DLD1 (cell line): ENCODE measurements around the gene RSPH1.
"Not testable (repeated sequence)": the region's sequence is repeated elsewhere in the genome, so short reads cannot be mapped to it uniquely, and the experiment has no call there.

ENCODE experiments used
- in situ Hi-C: cut with HindIII; loops from 2 replicates; pipeline ENCODE4 v1.10.0; 2017; ENCODE audit warnings: low sequenced_read_pairs

Gene RSPH1

DNA sequence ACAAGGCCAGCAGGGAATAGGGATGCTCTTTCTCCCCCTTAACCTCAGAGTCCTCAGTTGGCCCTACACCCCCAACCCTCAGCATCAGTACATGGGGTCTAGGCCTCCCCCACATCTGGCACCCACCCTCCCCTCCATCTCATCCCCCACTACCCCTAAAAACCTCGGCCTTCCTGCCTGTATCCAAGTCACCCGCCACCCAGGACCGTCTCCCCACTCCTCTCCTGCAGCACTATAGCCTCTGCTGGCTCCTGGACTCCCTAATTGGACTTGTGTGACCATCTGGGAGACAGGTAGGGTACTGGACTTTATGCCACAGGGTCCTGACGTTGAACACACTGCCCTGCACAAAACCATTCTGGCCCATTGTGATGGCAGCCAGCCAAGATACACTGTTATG is 6.0 kb downstream of the RSPH1 start:
- in situ Hi-C loops: no loop called here

GRCh38 chr21:42489006-42489563 is 6.9 kb downstream of the RSPH1 start:
- in situ Hi-C loops: no loop called here

DNA sequence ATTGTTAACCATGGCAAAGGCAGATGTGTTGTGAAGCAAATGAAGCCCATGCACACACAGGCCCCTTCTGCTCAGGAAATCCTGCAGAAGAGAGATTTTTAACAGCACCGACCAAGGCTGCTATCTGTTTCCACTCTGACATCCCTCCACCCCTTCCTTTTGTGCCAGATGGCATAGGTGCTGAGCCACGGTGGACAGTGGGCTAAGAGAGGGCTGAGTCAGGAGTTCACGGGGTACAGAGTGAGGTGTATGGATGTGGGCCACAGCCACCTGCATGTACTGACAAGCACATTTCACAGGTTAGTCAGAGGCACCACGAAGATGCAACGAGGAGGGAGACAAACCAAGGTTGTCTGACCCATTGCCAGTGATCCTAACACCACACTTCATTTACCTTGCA is 9.5 kb downstream of the RSPH1 start:
- in situ Hi-C loops: no loop called here

DNA sequence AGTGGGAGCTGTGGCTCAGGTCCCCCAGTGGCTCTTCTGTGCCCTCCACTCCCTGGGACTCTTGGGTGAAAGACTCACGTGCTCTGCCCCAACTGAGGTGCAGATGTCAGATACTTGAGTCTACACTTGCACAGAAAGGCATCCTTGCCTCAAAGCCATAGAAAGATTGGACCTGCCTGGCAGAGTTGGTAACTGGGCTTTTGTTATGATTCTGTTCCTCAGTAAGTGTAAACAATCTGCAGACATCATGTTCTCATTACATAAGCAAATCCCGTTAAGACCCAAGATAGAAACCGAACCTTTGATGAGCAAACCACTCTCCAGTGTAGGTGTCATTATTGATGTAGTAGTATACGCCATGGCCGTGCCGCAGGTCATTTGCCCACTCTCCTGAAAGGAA is 10.0 kb downstream of the RSPH1 start:
- in situ Hi-C loops: no loop called here

DNA sequence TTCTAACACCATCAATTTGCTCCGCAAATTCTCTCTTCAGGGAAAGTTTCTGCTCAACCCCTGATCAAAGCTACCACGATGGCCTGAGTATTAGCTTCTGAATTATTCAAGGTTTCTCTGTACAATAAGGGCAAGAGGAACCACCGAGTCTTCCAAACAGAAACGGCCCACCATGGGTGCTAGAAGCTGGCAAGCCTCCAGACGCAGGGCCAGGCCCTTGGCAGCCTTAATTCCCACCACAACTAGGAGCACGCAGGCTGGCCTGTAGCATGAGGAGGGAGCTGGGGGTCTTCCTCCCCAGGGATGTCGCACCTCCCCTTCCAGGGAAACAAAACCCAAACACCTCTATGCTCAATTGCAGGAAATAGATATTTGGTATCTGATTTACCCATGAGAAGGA is 11.1 kb downstream of the RSPH1 start:
- in situ Hi-C loops: no loop called here

DNA sequence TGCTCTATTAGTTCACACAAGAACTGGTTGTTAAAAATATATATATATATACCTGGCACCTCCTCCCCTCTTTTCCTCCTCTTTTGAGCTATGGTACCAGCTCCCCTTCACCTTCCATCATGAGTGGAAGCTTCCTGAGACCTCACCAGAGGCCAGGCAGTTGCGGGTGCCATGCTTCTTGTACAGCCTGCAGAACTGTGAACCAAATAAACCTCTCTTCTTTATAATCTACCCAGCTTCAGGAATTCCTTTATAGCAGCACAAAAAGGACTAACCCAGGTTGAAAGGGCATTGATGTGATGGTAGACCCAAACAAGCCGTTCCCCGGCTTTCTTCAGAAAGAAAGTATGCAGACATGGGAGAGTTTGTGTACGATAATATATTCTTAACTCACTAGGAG is 14.9 kb downstream of the RSPH1 start:
- in situ Hi-C loops: no loop called here

GRCh38 chr21:42480736-42481135 is 15.3 kb downstream of the RSPH1 start:
- in situ Hi-C loops: no loop called here

DNA sequence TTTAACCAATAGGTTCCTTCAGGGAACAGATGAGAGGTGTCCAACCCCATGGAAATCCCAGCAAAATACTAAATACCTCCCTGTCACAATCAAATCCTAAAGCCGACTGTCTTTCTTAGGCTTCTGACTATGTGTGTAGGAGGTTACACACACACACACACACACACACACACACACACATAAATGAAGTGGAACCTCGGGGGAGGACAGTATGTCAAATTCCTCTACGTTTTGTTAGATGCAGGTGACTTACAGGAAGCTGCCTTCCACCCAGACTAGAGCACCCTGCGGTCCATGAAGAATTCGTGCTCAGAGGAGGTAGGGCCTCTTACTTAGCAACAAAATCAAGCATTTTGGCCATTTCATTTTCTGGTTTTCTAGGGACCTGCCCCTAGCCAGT is 16.4 kb downstream of the RSPH1 start:
- in situ Hi-C loops: no loop called here

DNA sequence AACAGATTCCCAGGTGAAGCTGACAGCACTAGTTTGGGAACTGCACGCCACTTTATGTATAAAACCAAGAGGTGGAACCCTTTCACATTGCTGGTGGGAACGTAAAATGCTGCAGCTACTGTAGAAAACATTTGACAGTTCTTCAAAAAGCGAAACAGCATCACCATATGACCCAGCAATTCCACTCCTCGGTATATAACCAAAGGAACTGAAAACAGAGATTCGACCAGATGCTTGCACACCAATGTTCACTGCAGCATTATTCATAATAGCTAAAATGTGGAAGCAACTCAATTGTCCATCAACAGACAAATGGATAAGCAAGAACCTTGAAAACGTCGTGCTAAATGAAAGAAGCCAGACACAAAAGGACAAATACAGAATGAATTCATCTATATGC is 17.5 kb downstream of the RSPH1 start:
- in situ Hi-C loops: no loop called here

DNA sequence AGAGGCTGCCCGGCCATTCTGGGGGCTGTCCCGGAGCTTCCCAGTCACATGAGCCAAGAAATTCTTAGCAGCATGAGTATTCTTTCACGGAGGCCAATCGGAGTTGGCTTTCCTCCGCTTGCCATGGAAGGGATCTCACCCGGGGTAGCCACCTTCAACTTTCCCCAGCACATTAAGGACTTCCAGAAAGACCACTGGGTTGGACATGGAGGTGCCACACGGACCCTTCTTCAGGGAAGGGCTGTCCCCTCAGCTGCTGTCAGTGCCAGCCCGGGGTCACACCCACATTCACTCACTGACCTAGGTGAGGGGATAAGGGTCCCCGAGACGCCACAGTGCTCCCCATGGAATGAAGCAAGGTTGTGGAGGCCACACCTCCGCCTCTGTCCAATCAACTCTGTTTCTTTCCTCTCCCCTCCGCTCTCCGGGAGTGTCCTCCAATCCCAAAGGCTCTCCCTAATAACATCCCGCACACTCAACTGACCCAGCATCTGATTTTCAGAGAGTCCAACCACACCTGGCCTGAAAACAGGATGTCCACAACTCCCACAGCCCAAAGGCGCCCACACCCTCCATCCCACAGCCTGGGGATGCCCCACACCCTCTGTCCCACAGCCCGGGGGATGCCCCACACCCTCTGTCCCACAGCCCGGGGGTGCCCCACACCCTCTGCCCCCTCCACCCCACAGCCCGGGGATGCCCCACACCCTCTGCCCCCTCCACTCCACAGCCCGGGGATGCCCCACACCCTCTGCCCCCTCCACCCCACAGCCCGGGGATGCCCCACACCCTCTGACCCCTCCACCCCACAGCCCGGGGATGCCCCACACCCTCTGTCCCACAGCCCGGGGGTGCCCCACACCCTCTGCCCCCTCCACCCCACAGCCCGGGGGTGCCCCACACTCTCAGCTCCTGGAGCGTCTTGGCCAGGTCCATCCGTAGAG is 19.4 kb downstream of the RSPH1 start:
- in situ Hi-C loops: no loop called here

GRCh38 chr21:42475526-42476387 is 20.3 kb downstream of the RSPH1 start:
- in situ Hi-C loops: no loop called here

DNA sequence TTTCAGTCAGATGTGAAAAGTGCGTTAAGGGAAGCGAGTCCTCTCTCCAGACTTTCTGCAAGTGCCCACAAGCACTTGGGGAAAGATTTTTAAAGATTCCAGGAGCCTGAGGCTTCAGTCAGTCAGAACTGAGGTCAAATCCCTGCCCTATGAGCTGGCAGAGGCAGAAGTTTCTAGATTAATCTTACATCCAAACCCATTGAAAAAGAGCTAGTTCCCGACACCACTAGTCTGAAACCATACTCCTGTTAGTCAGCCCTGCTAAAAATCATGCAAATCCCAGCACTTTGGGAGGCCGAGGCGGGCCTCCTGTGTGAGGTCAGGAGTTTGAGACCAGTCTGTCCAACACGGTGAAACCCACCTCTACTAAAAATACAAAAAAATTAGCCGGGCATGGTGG is 21.0 kb downstream of the RSPH1 start:
- in situ Hi-C loops: no loop called here

GRCh38 chr21:42474043-42474831 is 21.8 kb downstream of the RSPH1 start:
- in situ Hi-C loops: no loop called here

DNA sequence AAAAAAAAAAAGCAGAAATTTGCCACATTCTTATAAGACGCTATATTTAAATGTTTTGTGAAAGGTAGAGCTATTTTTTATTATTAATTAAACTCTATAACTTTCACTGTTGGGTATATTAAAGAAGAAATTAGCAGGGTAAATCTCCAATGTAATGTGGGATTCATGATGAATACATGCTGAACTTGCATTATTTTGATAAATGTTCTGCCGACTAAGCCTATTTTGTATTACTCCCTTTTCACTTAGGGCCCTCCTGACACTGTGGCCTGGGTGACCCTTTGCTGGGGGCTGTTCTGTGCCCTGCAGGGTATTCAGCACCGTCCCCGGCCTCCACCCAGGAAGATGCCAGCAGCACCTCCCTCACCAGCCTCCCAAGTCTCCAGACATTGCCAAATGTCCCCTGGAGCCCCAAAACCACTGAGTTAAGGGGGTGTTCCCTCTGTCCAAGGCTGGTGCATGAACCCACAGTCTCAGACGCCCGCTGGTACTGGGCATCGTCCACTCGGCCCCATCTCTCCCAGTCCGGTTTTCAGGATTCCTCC is 22.5 kb downstream of the RSPH1 start:
- in situ Hi-C loops: no loop called here

DNA sequence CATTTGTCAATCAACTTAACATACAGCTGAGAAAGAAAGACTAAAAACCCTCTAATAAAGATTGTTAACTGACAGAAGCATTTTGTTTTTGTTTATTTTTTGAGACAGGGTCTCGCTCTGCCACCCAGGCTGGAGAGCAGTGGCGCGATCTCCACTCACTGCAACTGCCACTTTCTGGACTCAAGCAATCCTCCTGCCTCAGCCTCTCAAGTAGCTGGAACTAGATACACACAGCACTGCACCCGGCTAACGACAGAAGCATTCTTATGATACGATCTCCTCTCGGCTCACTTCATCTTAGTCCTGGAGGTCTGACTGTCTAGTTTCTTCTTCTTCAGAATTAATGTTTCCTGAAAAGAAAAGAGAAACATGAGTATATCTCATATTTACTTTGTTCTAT is 23.5 kb downstream of the RSPH1 start:
- in situ Hi-C loops: no loop called here

GRCh38 chr21:42471716-42472330 is 24.2 kb downstream of the RSPH1 start:
- in situ Hi-C loops: no loop called here

- in situ Hi-C loops: no loop called here
Measured at GRCh38 chr21:42471206-42471605, 24.8 kb downstream of the RSPH1 start.

- in situ Hi-C loops: not testable (repeated sequence)
Measured at GRCh38 chr21:42469726-42470125, 26.3 kb downstream of the RSPH1 start.

DNA sequence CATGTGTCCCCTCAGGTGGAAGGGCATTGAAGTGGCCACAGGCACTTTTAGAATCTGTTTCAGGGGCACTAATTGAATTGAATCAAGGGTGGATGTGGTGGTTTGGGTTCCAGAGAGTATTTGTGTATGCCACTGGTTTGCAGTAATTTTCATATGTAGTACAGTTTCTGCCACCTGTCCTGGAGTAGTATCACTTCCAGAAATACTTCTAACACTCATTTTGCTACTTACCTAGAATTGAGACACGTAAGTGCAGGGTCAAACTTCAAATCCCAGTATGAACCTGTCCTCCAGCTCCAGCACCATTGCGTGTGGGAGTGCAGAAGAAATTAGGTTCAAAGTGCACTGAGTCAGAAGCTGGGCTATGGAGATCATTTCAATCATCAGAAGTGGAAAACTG is 26.8 kb downstream of the RSPH1 start:
- in situ Hi-C loops: no loop called here

GRCh38 chr21:42468491-42469131 is 27.4 kb downstream of the RSPH1 start:
- in situ Hi-C loops: no loop called here
